GM12878 (cell line): ENCODE results near the gene MMD. TPM values are rescaled to one million over a fixed set of nuclear protein-coding genes. Genes with fewer than 3 reads are reported as not detected.
A peak's percentile ranks its signal among the peaks of the same experiment; 100 is the strongest.

ENCODE experiments used
- ATAC-seq: fragments of 200-7000 bp; cut with Tn5 transposase; 3 replicates; pipeline ENCODE4 v1.9.1; 2020; ENCODE audit warnings: mild to moderate bottlenecking, moderate library complexity
- BruUV-seq: library from RNA; stranded (reverse); fragments of 400-500 nt; replicated peaks from 2 replicates; lab custom pipeline; 2021; lab: Mats Ljungman, UMichigan
- CTCF ChIA-PET: fragments of 300-600 bp; sonication (Branson Sonifier 250); formaldehyde crosslinking; extraction: SDS; loops from one replicate; lab custom pipeline; 2021; ENCODE audit warnings: inconsistent platforms; lab: Yijun Ruan, JAX
- POLR2A ChIA-PET: fragments of 350-600 bp; formaldehyde crosslinking; extraction: SDS; loops from one replicate; lab custom pipeline; 2021; ENCODE audit warnings: inconsistent platforms; lab: Charles Lee
- RAD21 ChIA-PET: fragments of 300-600 bp; sonication (Branson Sonifier 250); formaldehyde crosslinking; loops from one replicate; lab custom pipeline; 2023; ENCODE audit warnings: antibody characterized with exemption; ENCODE audit not compliant: unreplicated experiment; lab: Charles Lee
- SMC1A ChIA-PET: fragments of 300-600 bp; sonication (Branson Sonifier 250); formaldehyde crosslinking; loops from one replicate; lab custom pipeline; 2023; ENCODE audit not compliant: unreplicated experiment, uncharacterized antibody; lab: Charles Lee
- DNase-seq: peaks from one replicate; pipeline ENCODE4 v3.0.0-alpha.2; 2011; ENCODE audit warnings: low read depth, low spot score
- FAIRE-seq: peaks from 3 replicates; lab custom pipeline; 2011; peaks lifted over from hg19 to GRCh38; lab: Jason Lieb, UNC
- H2AFZ ChIP-seq: 2 replicates; pipeline ENCODE4 v1.6.0; 2011; ENCODE audit warnings: low read depth, low read length, control low read depth; ENCODE audit not compliant: control insufficient read depth
- H3K27ac ChIP-seq: 2 replicates; pipeline ENCODE4 v1.5.1; 2011; ENCODE audit warnings: control low read depth; ENCODE audit not compliant: control insufficient read depth, insufficient read depth
- H3K27me3 ChIP-seq, 2 experiments: replicated peaks in 1 of 2; 2 replicates each; pipeline versions ENCODE4 v1.6.0 to v1.6.1; 2011; ENCODE audit warnings: low read length in 1 of 2; ENCODE audit not compliant: control insufficient read depth in 2 of 2, insufficient read depth in 2 of 2
- H3K36me3 ChIP-seq, 2 experiments: 2 replicates each; pipeline ENCODE4 v1.5.1; 2011; ENCODE audit warnings: low read length in 1 of 2; ENCODE audit not compliant: control insufficient read depth in 2 of 2, insufficient read depth in 2 of 2
- H3K4me1 ChIP-seq: 2 replicates; pipeline ENCODE4 v1.6.1; 2011; ENCODE audit warnings: mild to moderate bottlenecking, low read length, moderate library complexity, mixed read lengths; ENCODE audit not compliant: control insufficient read depth, insufficient read depth
- H3K4me2 ChIP-seq: 2 replicates; pipeline ENCODE4 v1.6.0; 2011; ENCODE audit warnings: control low read depth; ENCODE audit not compliant: control insufficient read depth, insufficient read depth
- H3K4me3 ChIP-seq: fragments of 200-600 bp; sonication (generic); 2 replicates; pipeline ENCODE4 v1.5.1; 2016
- H3K79me2 ChIP-seq: 2 replicates; pipeline ENCODE4 v1.6.0; 2011; ENCODE audit warnings: low read length; ENCODE audit not compliant: control insufficient read depth, insufficient read depth
- H3K9ac ChIP-seq: 2 replicates; pipeline ENCODE4 v1.8.0; 2011; ENCODE audit warnings: low read length, control low read depth, mixed read lengths; ENCODE audit not compliant: control insufficient read depth, insufficient read depth
- H3K9me3 ChIP-seq: replicated peaks from 3 replicates; pipeline ENCODE4 v1.5.1; 2011; ENCODE audit warnings: mild to moderate bottlenecking, low read length; ENCODE audit not compliant: control insufficient read depth, insufficient read depth
- H4K20me1 ChIP-seq: 2 replicates; pipeline ENCODE4 v1.6.0; 2011; ENCODE audit not compliant: control insufficient read depth, insufficient read depth
- ATF2 ChIP-seq: IDR thresholded peaks from 2 replicates; pipeline ENCODE4 v1.6.1; 2012; ENCODE audit warnings: low read length, inconsistent platforms
- ATF7 ChIP-seq: fragments of 450-650 bp; IDR thresholded peaks from 2 replicates; pipeline ENCODE4 v1.6.1; 2016; ENCODE audit warnings: low read depth, mild to moderate bottlenecking
- BMI1 ChIP-seq: fragments of 450-650 bp; IDR thresholded peaks from 2 replicates; pipeline ENCODE4 v1.6.1; 2016; ENCODE audit warnings: mild to moderate bottlenecking, moderate library complexity, borderline replicate concordance
- DPF2 ChIP-seq: fragments of 450-650 bp; IDR thresholded peaks from 2 replicates; pipeline ENCODE4 v1.6.1; 2017; ENCODE audit warnings: mild to moderate bottlenecking
- EP300 ChIP-seq, 2 experiments: fragments of 150-350 bp in 1 of 2; IDR thresholded peaks; 2 replicates each; pipeline ENCODE4 v1.6.1; 2011 to 2012; ENCODE audit warnings: low read depth in 2 of 2, low read length in 2 of 2, borderline replicate concordance in 1 of 2, improper control_type of control experiment in 1 of 2, inconsistent platforms in 1 of 2; ENCODE audit not compliant: control insufficient read depth in 1 of 2
- FOXK2 ChIP-seq: fragments of 450-650 bp; IDR thresholded peaks from 2 replicates; pipeline ENCODE4 v1.6.1; 2017; ENCODE audit warnings: mild to moderate bottlenecking, moderate library complexity
- HDAC6 ChIP-seq: fragments of 200-600 bp; sonication (generic); IDR thresholded peaks from one replicate; pipeline ENCODE4 v1.8.0; 2017; ENCODE audit warnings: antibody characterized with exemption; ENCODE audit not compliant: unreplicated experiment
- IRF4 ChIP-seq: IDR thresholded peaks from 2 replicates; pipeline ENCODE4 v1.6.1; 2011; ENCODE audit warnings: low read depth, low read length
- JUNB ChIP-seq: IDR thresholded peaks from 2 replicates; pipeline ENCODE4 v1.6.1; 2016; ENCODE audit warnings: antibody characterized with exemption, mild to moderate bottlenecking
- MEF2A ChIP-seq: IDR thresholded peaks from 2 replicates; pipeline ENCODE4 v1.6.1; 2011; ENCODE audit warnings: low read depth, mild to moderate bottlenecking, low read length, moderate library complexity; ENCODE audit not compliant: insufficient read depth
- POLR2AphosphoS5 ChIP-seq: IDR thresholded peaks from 2 replicates; pipeline ENCODE4 v1.6.1; 2011; ENCODE audit warnings: mild to moderate bottlenecking, low read length, inconsistent platforms
- RFX5 ChIP-seq: IDR thresholded peaks from 2 replicates; pipeline ENCODE4 v1.6.1; 2011; ENCODE audit warnings: low read depth, low read length, improper control_type of control experiment
- ZNF622 ChIP-seq: fragments of 450-650 bp; IDR thresholded peaks from 2 replicates; pipeline ENCODE4 v1.6.1; 2017; ENCODE audit warnings: mild to moderate bottlenecking, inconsistent platforms
- ZZZ3 ChIP-seq: IDR thresholded peaks from 2 replicates; pipeline ENCODE4 v1.6.1; 2011; ENCODE audit warnings: low read depth; ENCODE audit not compliant: control insufficient read depth, insufficient read length
- WGBS: methylation state at CpG from one replicate; pipeline ENCODE4 v1.1.6; 2016; ENCODE audit warnings: low lambda C conversion rate; ENCODE audit not compliant: insufficient replicate concordance, insufficient coverage; ENCODE audit errors: missing lambda C conversion rate; 5-methylcytosine and 5-hydroxymethylcytosine counted together
- in situ Hi-C: fragments of 300-500 bp; cut with MboI; formaldehyde crosslinking; loops from 9 replicates; pipeline ENCODE4 v1.14.3; 2018; ENCODE audit warnings: mixed read lengths
- intact Hi-C: fragments of 100-400 bp; cut with micrococcal nuclease; formaldehyde crosslinking; loops from one replicate; pipeline ENCODE4 v1.14.2; 2022; ENCODE audit not compliant: unreplicated experiment
- polyA plus RNA-seq, 11 experiments: library from polyadenylated mRNA; depleted of rRNA in 4 of 11; unstranded in 6 of 11; stranded (reverse) in 5 of 11; fragments of >200 nt; fragmentation: Nextera tagmentation in 4 of 11; fragmentation: Illumina TruSeq in 1 of 11; extraction: Ambion mirVana in 4 of 11; extraction: Trizol in 1 of 11; gene quantifications; 1 replicate in 1 of 11; 2 replicates in 10 of 11; pipeline versions ENCODE4 v1.2.1 to v1.2.3, GENCODE V29; 2011 to 2016; ENCODE audit warnings: inconsistent platforms in 2 of 11, missing spikeins in 2 of 11, low read depth in 1 of 11
- total RNA-seq, 4 experiments: library from RNA; depleted of rRNA in 3 of 4; stranded (reverse); fragments of >200 nt in 3 of 4; fragmentation: Illumina TruSeq in 1 of 4; extraction: Trizol in 1 of 4; gene quantifications; 2 replicates each; pipeline versions ENCODE4 v1.2.1 to v1.2.3, GENCODE V29; 2013 to 2021

The MMD gene
- total and polyA plus RNA-seq, 10 of the 15 experiments (the other 5 are each of a cell fraction or from before 2014, with no cell fraction given), result 8.0 to 46.7 (median 22.3) TPM

- Histone ChIP-seq H3K4me2 (no peak overlapping the region), H4K20me1 (no peaks in the 10 kb centered on the region), H2AFZ (no peak overlapping the region), H3K27ac (no peak overlapping the region), H3K4me1 (peaks cover 25% of the 10 kb centered on the region), H3K9me3 (no peaks in the 10 kb centered on the region), H3K9ac (no peak overlapping the region), H3K36me3 (no peaks in the 10 kb centered on the region), H3K27me3 (no peaks in the 10 kb centered on the region), H3K79me2 (no peaks in the 10 kb centered on the region), H3K4me3 (no peak overlapping the region)
- ChIA-PET POLR2A (interaction anchor here (0.9 kb wide), 1 partner anchor 16 kb away, joined by 3 read pairs; no protein-coding TSS in a partner anchor), CTCF (interaction anchor here (1.2 kb wide), 1 partner anchor 105 kb away, joined by 3 read pairs; no protein-coding TSS in a partner anchor), RAD21 (interaction anchor here (1.2 kb wide), 1 partner anchor 51 kb away, joined by 4 read pairs; no protein-coding TSS in a partner anchor), SMC1A (interaction anchor here (1.5 to 3.9 kb wide), 4 partner anchors 15 to 47 kb away, joined by 4 to 14 read pairs (median 8); no protein-coding TSS in a partner anchor)
- intact Hi-C loops (loop anchor here (2.0 kb wide), 1 partner anchor 25 kb away; no protein-coding TSS in a partner anchor), in situ Hi-C loops (no loop called here)
- FAIRE-seq (no peak), DNase-seq (no peak), ATAC-seq (no peak)
- TF ChIP-seq FOXK2, result no peak
- BruUV-seq, result no TSS peak
- 100% methylated on average over 1 of the region's 1 CpG for WGBS
Observed at GRCh38 chr17:55462234-55462633, 40.6 kb upstream of the MMD start.

GRCh38 chr17:55458978-55459377 is 37.3 kb upstream of the MMD start:
- FAIRE-seq (no peak), ATAC-seq (peak; percentile 87), DNase-seq (no peak)
- no peak overlapping the region for H3K4me3 ChIP-seq
- no TSS peak for BruUV-seq
- no peaks in the 10 kb centered on the region for H3K36me3 ChIP-seq
- SMC1A ChIA-PET, result interaction anchor here (0.7 to 3.3 kb wide), 7 partner anchors 10 to 68 kb away, joined by 3 to 12 read pairs (median 4); no protein-coding TSS in a partner anchor
- intact Hi-C loops, result loop anchor here (2.0 kb wide), 1 partner anchor 36 kb away; no protein-coding TSS in a partner anchor
- 0 out of 2 replicates have a peak overlapping the region, but pooled peaks have one; percentile 19 for H3K4me2 ChIP-seq
- in situ Hi-C loops, result no loop called here
- RAD21 ChIA-PET, result interaction anchor here (2.0 to 2.9 kb wide), 3 partner anchors 17 to 55 kb away, joined by 5 to 15 read pairs (median 5); no protein-coding TSS in a partner anchor
- POLR2A ChIA-PET, result interaction anchor here (0.9 to 1.2 kb wide), 4 partner anchors 24 to 38 kb away, joined by 3 to 4 read pairs (median 4); partner anchors contain the start of gene MMD
- no peaks in the 10 kb centered on the region for H3K9me3 ChIP-seq
- H3K4me1 ChIP-seq, result peaks cover 15% of the 10 kb centered on the region
- CTCF ChIA-PET, result interaction anchor here (0.8 to 1.7 kb wide), 3 partner anchors 12 to 54 kb away, joined by 3 to 6 read pairs (median 4); no protein-coding TSS in a partner anchor
- H2AFZ ChIP-seq, result peak overlapping the region; percentile 38
- H4K20me1 ChIP-seq, result no peaks in the 10 kb centered on the region
- no peaks in the 10 kb centered on the region for H3K79me2 ChIP-seq
- no peak overlapping the region for H3K27ac ChIP-seq
- no peaks in the 10 kb centered on the region for H3K27me3 ChIP-seq
- H3K9ac ChIP-seq, result no peak overlapping the region
- WGBS, result 3% methylated on average over 7 of the region's 7 CpGs
- TF ChIP-seq ZNF622 (no peak), IRF4 (0 out of 2 replicates have a peak, but pooled peaks have one; percentile 20), BMI1 (0 out of 2 replicates have a peak, but pooled peaks have one; percentile 21), ZZZ3 (no peak), HDAC6 (no peak), JUNB (peak; percentile 86), RFX5 (no peak), POLR2AphosphoS5 (no peak), ATF7 (peak; percentile 39; the same call in 1 of the 2 replicates), MEF2A (peak; percentile 30; the same call in 1 of the 2 replicates), DPF2 (peak; percentile 40; the same call in 1 of the 2 replicates), EP300 (IDR thresholded peaks at IDR 0.05; ENCODE audit: borderline replicate concordance in 1 of 2, control insufficient read depth in 1 of 2, low read depth in 2 of 2, low read length in 2 of 2) (peak; percentile 40 to 49; a peak in 2 of 4 replicates), ATF2 (peak; percentile 42; the same call in 1 of the 2 replicates)
